WERI-Rb-1 (cell line): ENCODE measurements around the gene ENO2.

Experiments used
- DNase-seq: peaks from one replicate; pipeline ENCODE4 v3.0.0-alpha.2; 2020
- H3K27ac ChIP-seq: fragments of 250-450 bp; sonication (Bioruptor Pico); 2 replicates; pipeline ENCODE4 v1.5.1; 2020; ENCODE audit warnings: mild to moderate bottlenecking, moderate library complexity
- H3K27me3 ChIP-seq: fragments of 250-450 bp; sonication (Bioruptor Pico); 2 replicates; pipeline ENCODE4 v1.5.1; 2021; ENCODE audit warnings: mild to moderate bottlenecking, low read depth, moderate library complexity; ENCODE audit not compliant: insufficient read depth, severe bottlenecking
- H3K36me3 ChIP-seq: fragments of 250-450 bp; sonication (Bioruptor Pico); 2 replicates; pipeline ENCODE4 v1.5.1; 2020; ENCODE audit warnings: mild to moderate bottlenecking, moderate library complexity
- H3K4me3 ChIP-seq: 2 replicates; pipeline ENCODE4 v1.5.1; 2011; ENCODE audit warnings: low read depth, mild to moderate bottlenecking, control low read depth, low read length
- H3K9me3 ChIP-seq: fragments of 250-450 bp; sonication (Bioruptor Pico); 2 replicates; pipeline ENCODE4 v1.5.1; 2021; ENCODE audit warnings: mild to moderate bottlenecking, moderate library complexity; ENCODE audit not compliant: severe bottlenecking
- CTCF ChIP-seq: IDR thresholded peaks from 2 replicates; pipeline ENCODE4 v1.5.1; 2011; ENCODE audit warnings: low read depth, mild to moderate bottlenecking, control low read depth, inconsistent platforms, low read length

Gene ENO2

GRCh38 chr12:6945613-6946012 lies 31.2 kb downstream of the ENO2 start:
- Histone ChIP-seq H3K4me3 (peak overlapping the region; percentile 52), H3K27me3 (no peaks in the 10 kb centered on the region), H3K36me3 (peaks cover 28% of the 10 kb centered on the region), H3K27ac (peak overlapping the region; percentile 60), H3K9me3 (no peaks in the 10 kb centered on the region)
- no peak for TF ChIP-seq CTCF
- DNase-seq = no peak

- Histone ChIP-seq H3K27ac (peak overlapping the region; percentile 66), H3K27me3 (no peaks in the 10 kb centered on the region), H3K9me3 (no peaks in the 10 kb centered on the region), H3K4me3 (peak overlapping the region; percentile 52), H3K36me3 (peaks cover 21% of the 10 kb centered on the region)
- no peak for TF ChIP-seq CTCF
- DNase-seq = peak; percentile 97
Observed at GRCh38 chr12:6946033-6946919, 31.9 kb downstream of the ENO2 start.

GRCh38 chr12:6946920-6947374 lies 32.6 kb downstream of the ENO2 start:
- H3K27me3 ChIP-seq = no peaks in the 10 kb centered on the region
- H3K27ac ChIP-seq = peak overlapping the region; percentile 66
- peak overlapping the region; percentile 52 for H3K4me3 ChIP-seq

GRCh38 chr12:6947615-6948014 lies 33.2 kb downstream of the ENO2 start:
- Histone ChIP-seq H3K27me3 (no peaks in the 10 kb centered on the region), H3K4me3 (no peak overlapping the region), H3K27ac (no peak overlapping the region), H3K36me3 (peaks cover 13% of the 10 kb centered on the region), H3K9me3 (no peaks in the 10 kb centered on the region)
- no peak for TF ChIP-seq CTCF
- no peak for DNase-seq

More at GRCh38 chr12:6946920-6947374, 32.6 kb downstream of the ENO2 start:
- no peaks in the 10 kb centered on the region for H3K9me3 ChIP-seq
- DNase-seq = no peak
- H3K36me3 ChIP-seq = peaks cover 17% of the 10 kb centered on the region
- TF ChIP-seq CTCF = no peak

- no peaks in the 10 kb centered on the region for H3K9me3 ChIP-seq
- DNase-seq = no peak
- 0 out of 2 replicates have a peak, but pooled peaks have one; percentile 32 for TF ChIP-seq CTCF
- H3K27me3 ChIP-seq = no peaks in the 10 kb centered on the region
- no peak overlapping the region for H3K27ac ChIP-seq
- peaks cover 9% of the 10 kb centered on the region for H3K36me3 ChIP-seq
- no peak overlapping the region for H3K4me3 ChIP-seq
Observed at GRCh38 chr12:6948873-6949594, 34.7 kb downstream of the ENO2 start.
